Keratinocyte (primary cell): ENCODE results near the gene LRRC4C. TPM values are rescaled to one million over a fixed set of nuclear protein-coding genes. Genes with fewer than 3 reads are reported as not detected.

Source experiments
- DNase-seq: peaks from one replicate; pipeline ENCODE4 v3.0.0-alpha.2; 2011; ENCODE audit warnings: low read depth, missing footprints, low spot score
- FAIRE-seq: peaks from 2 replicates; lab custom pipeline; 2011; peaks lifted over from hg19 to GRCh38; lab: Jason Lieb, UNC
- H2AFZ ChIP-seq: 2 replicates; pipeline ENCODE4 v1.6.0; 2012; ENCODE audit warnings: low read length, control low read depth, inconsistent platforms; ENCODE audit not compliant: control insufficient read depth
- H3K27ac ChIP-seq: 2 replicates; pipeline ENCODE4 v1.5.1; 2011; ENCODE audit warnings: low read length; ENCODE audit not compliant: control insufficient read depth, insufficient read depth
- H3K27me3 ChIP-seq: 3 replicates; pipeline ENCODE4 v1.6.0; 2011; ENCODE audit warnings: low read length; ENCODE audit not compliant: control insufficient read depth, insufficient read depth; ENCODE audit errors: extremely low read depth
- H3K36me3 ChIP-seq, 2 experiments: 2 replicates in 1 of 2; 3 replicates in 1 of 2; pipeline ENCODE4 v1.5.1; 2011; ENCODE audit warnings: low read length in 2 of 2, mild to moderate bottlenecking in 1 of 2; ENCODE audit not compliant: control insufficient read depth in 2 of 2, insufficient read depth in 2 of 2; ENCODE audit errors: extremely low read depth in 1 of 2
- H3K4me1 ChIP-seq: 3 replicates; pipeline ENCODE4 v1.5.1; 2011; ENCODE audit warnings: low read length; ENCODE audit not compliant: control insufficient read depth, insufficient read depth; ENCODE audit errors: extremely low read depth
- H3K4me2 ChIP-seq: 3 replicates; pipeline ENCODE4 v1.6.0; 2011; ENCODE audit warnings: low read depth, low read length; ENCODE audit not compliant: control insufficient read depth, insufficient read depth; ENCODE audit errors: extremely low read depth
- H3K4me3 ChIP-seq, 3 experiments: fragments of 200-600 bp in 1 of 3; sonication (generic) in 1 of 3; 2 replicates in 2 of 3; 3 replicates in 1 of 3; pipeline ENCODE4 v1.5.1; 2011 to 2016; ENCODE audit warnings: low read length in 3 of 3, mild to moderate bottlenecking in 3 of 3, control low read depth in 2 of 3, inconsistent platforms in 1 of 3, low read depth in 1 of 3, mixed read lengths in 1 of 3, mixed run types in 1 of 3, moderate library complexity in 1 of 3; ENCODE audit not compliant: control insufficient read depth in 2 of 3, insufficient read depth in 2 of 3; ENCODE audit errors: extremely low read depth in 1 of 3
- H3K79me2 ChIP-seq: 2 replicates; pipeline ENCODE4 v1.6.0; 2012; ENCODE audit warnings: low read length; ENCODE audit not compliant: control insufficient read depth, insufficient read depth
- H3K9ac ChIP-seq: 3 replicates; pipeline ENCODE4 v1.6.0; 2011; ENCODE audit warnings: low read length; ENCODE audit not compliant: control insufficient read depth, insufficient read depth; ENCODE audit errors: extremely low read depth
- H3K9me1 ChIP-seq: 3 replicates; pipeline ENCODE4 v1.6.0; 2011; ENCODE audit warnings: low read length; ENCODE audit not compliant: control insufficient read depth, insufficient read depth; ENCODE audit errors: extremely low read depth
- H3K9me3 ChIP-seq: 2 replicates; pipeline ENCODE4 v1.5.1; 2012; ENCODE audit warnings: low read depth, low read length; ENCODE audit not compliant: control insufficient read depth
- H4K20me1 ChIP-seq: 3 replicates; pipeline ENCODE4 v1.6.0; 2011; ENCODE audit warnings: low read length; ENCODE audit not compliant: control insufficient read depth, insufficient read depth; ENCODE audit errors: extremely low read depth
- EZH2 ChIP-seq: IDR thresholded peaks from one replicate; pipeline ENCODE4 v1.6.1; 2012; ENCODE audit warnings: inconsistent platforms, mild to moderate bottlenecking, low read length, moderate library complexity
- dilution Hi-C: fragments of 300-500 bp; cut with MboI; formaldehyde crosslinking; loops from one replicate; pipeline ENCODE4 v1.7.0; 2020; ENCODE audit warnings: low sequenced_read_pairs; ENCODE audit not compliant: extremely low pct_ligation_motif_present
- polyA plus RNA-seq, 5 experiments: library from polyadenylated mRNA; depleted of rRNA in 3 of 5; stranded (reverse) in 3 of 5; stranded (forward) in 1 of 5; unstranded in 1 of 5; fragments of >200 nt; gene quantifications; 1 replicate in 1 of 5; 2 replicates in 3 of 5; 3 replicates in 1 of 5; pipeline versions ENCODE4 v1.2.1 to v1.2.3, GENCODE V29; 2011 to 2012; ENCODE audit warnings: missing spikeins in 2 of 5, low read depth in 1 of 5, low replicate concordance in 1 of 5
- TF ChIP-seq, protein P1 (sequence below), 3 experiments: IDR thresholded peaks in 1 of 3; conservative IDR thresholded peaks in 1 of 3; optimal IDR thresholded peaks in 1 of 3; 2 replicates in 2 of 3; 3 replicates in 1 of 3; pipeline versions ENCODE3 to v1.5.1; 2011; ENCODE audit warnings: low read length in 3 of 3, mild to moderate bottlenecking in 3 of 3, moderate library complexity in 2 of 3, control low read depth in 1 of 3, inconsistent platforms in 1 of 3; ENCODE audit not compliant: insufficient read depth in 2 of 3; ENCODE audit errors: extremely low read depth in 1 of 3

The LRRC4C gene
- polyA plus RNA-seq, 1 donor (not counting 4 experiments of a cell fraction or from before 2014, with no cell fraction given) = not detected

DNA sequence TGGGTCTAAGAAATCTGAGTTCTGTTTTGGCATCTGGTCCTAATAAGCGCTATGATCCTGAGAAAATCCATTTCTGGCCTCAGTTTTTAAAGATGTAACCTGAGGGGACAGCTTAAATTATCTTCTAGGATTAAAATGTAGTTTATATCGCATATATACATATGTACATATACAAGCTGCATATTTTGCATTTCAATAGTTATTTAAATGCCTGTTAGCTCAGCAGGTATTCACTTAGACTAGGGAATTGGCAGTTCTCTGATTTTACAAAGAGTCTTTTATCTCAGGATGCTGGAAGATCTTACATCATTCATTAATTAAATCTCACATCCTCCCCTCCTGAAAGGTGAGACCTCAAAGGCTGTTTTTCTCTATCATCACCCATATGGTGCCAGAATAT, 1232.8 kb downstream of the LRRC4C start:
- H2AFZ ChIP-seq = no peak overlapping the region
- H3K9ac ChIP-seq = no peak overlapping the region
- no peak for TF ChIP-seq EZH2
- TF ChIP-seq, protein P1, sequence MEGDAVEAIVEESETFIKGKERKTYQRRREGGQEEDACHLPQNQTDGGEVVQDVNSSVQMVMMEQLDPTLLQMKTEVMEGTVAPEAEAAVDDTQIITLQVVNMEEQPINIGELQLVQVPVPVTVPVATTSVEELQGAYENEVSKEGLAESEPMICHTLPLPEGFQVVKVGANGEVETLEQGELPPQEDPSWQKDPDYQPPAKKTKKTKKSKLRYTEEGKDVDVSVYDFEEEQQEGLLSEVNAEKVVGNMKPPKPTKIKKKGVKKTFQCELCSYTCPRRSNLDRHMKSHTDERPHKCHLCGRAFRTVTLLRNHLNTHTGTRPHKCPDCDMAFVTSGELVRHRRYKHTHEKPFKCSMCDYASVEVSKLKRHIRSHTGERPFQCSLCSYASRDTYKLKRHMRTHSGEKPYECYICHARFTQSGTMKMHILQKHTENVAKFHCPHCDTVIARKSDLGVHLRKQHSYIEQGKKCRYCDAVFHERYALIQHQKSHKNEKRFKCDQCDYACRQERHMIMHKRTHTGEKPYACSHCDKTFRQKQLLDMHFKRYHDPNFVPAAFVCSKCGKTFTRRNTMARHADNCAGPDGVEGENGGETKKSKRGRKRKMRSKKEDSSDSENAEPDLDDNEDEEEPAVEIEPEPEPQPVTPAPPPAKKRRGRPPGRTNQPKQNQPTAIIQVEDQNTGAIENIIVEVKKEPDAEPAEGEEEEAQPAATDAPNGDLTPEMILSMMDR (optimal IDR thresholded peaks at IDR 0.05 in 1 of 3, IDR thresholded peaks at IDR 0.05 in 1 of 3, conservative IDR thresholded peaks at IDR 0.05 in 1 of 3; ENCODE audit: extremely low read depth in 1 of 3, insufficient read depth in 2 of 3, low read length in 3 of 3) = no peak
- H3K9me3 ChIP-seq = no peaks in the 10 kb centered on the region
- no peak overlapping the region for H3K27ac ChIP-seq
- H3K79me2 ChIP-seq = no peaks in the 10 kb centered on the region
- DNase-seq (no peak), FAIRE-seq (no peak)
- H3K36me3 ChIP-seq = no peaks in the 10 kb centered on the region
- no peaks in the 10 kb centered on the region for H4K20me1 ChIP-seq
- no peak overlapping the region for H3K4me2 ChIP-seq
- dilution Hi-C loops = no loop called here
- no peaks in the 10 kb centered on the region for H3K9me1 ChIP-seq
- no peak overlapping the region for H3K4me3 ChIP-seq
- H3K4me1 ChIP-seq = no peaks in the 10 kb centered on the region
- H3K27me3 ChIP-seq = no peaks in the 10 kb centered on the region

DNA sequence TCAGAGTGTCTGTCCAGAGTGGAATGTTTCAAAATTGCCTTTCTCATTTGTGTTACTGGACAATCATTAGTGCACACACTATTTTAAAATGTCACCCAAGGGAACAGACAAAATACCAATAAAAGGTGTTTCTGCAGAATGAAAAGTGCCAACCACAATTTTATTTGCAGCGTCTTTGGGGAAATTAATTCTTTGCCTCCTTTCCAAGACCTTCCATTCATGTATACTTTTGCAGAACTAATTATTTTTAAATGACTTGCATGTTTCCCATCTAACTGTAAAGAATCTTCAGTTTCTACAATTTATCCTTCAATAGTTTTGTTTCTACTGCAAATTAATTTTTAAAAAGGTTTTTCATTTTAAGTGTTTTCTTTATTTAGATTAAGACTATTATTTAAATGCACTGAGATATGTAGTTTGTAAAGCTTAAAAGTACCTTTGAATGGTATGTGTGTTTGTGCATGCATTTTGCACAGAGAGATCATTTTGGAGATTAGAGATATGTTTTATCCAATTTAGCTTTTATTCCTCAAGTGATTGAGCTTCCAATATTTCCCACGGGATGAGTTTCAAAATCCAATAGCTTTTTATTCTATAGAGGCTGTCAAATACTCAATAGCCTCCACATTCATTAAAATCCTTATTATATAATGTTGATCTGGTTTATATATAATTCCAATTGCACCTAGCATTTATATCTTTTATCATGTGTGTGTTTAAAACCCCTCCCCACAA, 1235.7 kb downstream of the LRRC4C start:
- Histone ChIP-seq H3K27ac (no peak overlapping the region), H3K4me1 (no peaks in the 10 kb centered on the region), H3K79me2 (no peaks in the 10 kb centered on the region), H3K27me3 (no peaks in the 10 kb centered on the region), H4K20me1 (no peaks in the 10 kb centered on the region), H3K9me3 (no peaks in the 10 kb centered on the region), H3K36me3 (no peaks in the 10 kb centered on the region), H2AFZ (no peak overlapping the region), H3K9me1 (no peaks in the 10 kb centered on the region), H3K4me3 (no peak overlapping the region), H3K4me2 (no peak overlapping the region), H3K9ac (no peak overlapping the region)
- TF ChIP-seq EZH2 = no peak
- TF ChIP-seq, protein P1 (optimal IDR thresholded peaks at IDR 0.05 in 1 of 3, IDR thresholded peaks at IDR 0.05 in 1 of 3, conservative IDR thresholded peaks at IDR 0.05 in 1 of 3; ENCODE audit: extremely low read depth in 1 of 3, insufficient read depth in 2 of 3, low read length in 3 of 3) = no peak
- no peak for DNase-seq
- no peak for FAIRE-seq
- dilution Hi-C loops = no loop called here
